ENCODE results near the gene MTARC2. TPM values are rescaled to one million over a fixed set of nuclear protein-coding genes. Genes with fewer than 3 reads are reported as not detected.

Gene MTARC2
- 1 to 10 TPM; 1.5 to 6.7 (median 6.1) TPM for total RNA-seq

GRCh38 chr1:220748089-220748934, at the start of gene MTARC2:
MTARC2 (plus strand) TSS chr1:220748322; CDS start chr1:220748532, 210 bp downstream.
- 0 to 3% methylated on average over 13 to 33 of the region's 77 CpGs for WGBS, 2 donors
- Histone ChIP-seq H3K36me3 (no peaks in the 10 kb centered on the region), H3K27ac (peak within 1 kb of the TSS; percentile 81 to 93 (median 88)), H3K4me3 (peak within 1 kb of the TSS; percentile 69 to 85 (median 74)), H3K9me3 (no peaks in the 10 kb centered on the region), H3K4me1 (peaks cover 14 to 48% (median 15%) of the 10 kb centered on the region in 3 donors), H3K27me3 (peaks cover 0 to 4% (median 0%) of the 10 kb centered on the region in 4 donors)
- intact Hi-C loops (cut with DNase I), result no loop called here
- peak; percentile 17 for DNase-seq
- TF ChIP-seq, protein P1, sequence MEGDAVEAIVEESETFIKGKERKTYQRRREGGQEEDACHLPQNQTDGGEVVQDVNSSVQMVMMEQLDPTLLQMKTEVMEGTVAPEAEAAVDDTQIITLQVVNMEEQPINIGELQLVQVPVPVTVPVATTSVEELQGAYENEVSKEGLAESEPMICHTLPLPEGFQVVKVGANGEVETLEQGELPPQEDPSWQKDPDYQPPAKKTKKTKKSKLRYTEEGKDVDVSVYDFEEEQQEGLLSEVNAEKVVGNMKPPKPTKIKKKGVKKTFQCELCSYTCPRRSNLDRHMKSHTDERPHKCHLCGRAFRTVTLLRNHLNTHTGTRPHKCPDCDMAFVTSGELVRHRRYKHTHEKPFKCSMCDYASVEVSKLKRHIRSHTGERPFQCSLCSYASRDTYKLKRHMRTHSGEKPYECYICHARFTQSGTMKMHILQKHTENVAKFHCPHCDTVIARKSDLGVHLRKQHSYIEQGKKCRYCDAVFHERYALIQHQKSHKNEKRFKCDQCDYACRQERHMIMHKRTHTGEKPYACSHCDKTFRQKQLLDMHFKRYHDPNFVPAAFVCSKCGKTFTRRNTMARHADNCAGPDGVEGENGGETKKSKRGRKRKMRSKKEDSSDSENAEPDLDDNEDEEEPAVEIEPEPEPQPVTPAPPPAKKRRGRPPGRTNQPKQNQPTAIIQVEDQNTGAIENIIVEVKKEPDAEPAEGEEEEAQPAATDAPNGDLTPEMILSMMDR (IDR thresholded peaks at IDR 0.05), result peak in 2 of 6 experiments; percentile 2 to 3
- peak in 2 of 4 donors; percentile 69 to 81 for TF ChIP-seq POLR2A (IDR thresholded peaks at IDR 0.05)

GRCh38 chr1:220698607-220699016, 49.5 kb upstream of the MTARC2 start:
- TF ChIP-seq POLR2A (IDR thresholded peaks at IDR 0.05), result no peak
- TF ChIP-seq, protein P1 (IDR thresholded peaks at IDR 0.05), result no peak
- Histone ChIP-seq H3K4me1 (peaks cover 0 to 17% (median 3%) of the 10 kb centered on the region in 3 donors), H3K36me3 (no peaks in the 10 kb centered on the region), H3K27me3 (peaks cover 0 to 34% (median 0%) of the 10 kb centered on the region in 4 donors), H3K4me3 (no peak overlapping the region), H3K9me3 (no peaks in the 10 kb centered on the region), H3K27ac (no peak overlapping the region)
- no peak for DNase-seq
- intact Hi-C loops (cut with DNase I), result loop anchor here (10.0 kb wide), 1 partner anchor 76 kb away; no protein-coding TSS in a partner anchor
- WGBS, 2 donors, result 82 to 92% methylated on average over 5 of the region's 5 CpGs

DNA sequence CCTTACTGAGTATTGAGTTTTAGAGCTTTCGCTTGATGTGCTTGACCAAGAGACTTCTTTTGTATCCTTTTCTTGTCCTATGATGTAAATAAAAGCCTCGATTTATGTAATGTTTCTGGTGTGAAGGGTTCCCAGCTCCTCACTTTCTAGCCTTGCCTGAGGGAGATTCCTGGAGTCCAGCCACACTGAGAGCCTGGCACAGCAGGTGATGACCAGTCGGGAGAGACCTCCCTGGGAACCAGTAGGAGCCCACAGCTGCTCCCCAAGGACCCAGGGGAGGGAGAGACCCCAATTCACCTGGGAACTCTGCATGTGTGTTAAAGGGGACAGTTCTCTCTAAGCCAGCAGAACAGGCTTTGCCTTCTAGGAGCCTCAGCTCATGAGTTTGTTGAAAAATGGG, 49.1 kb upstream of the MTARC2 start:
- no peaks in the 10 kb centered on the region for H3K36me3 ChIP-seq
- DNase-seq, result no peak
- TF ChIP-seq, protein P1 (IDR thresholded peaks at IDR 0.05), result no peak
- no peak for TF ChIP-seq POLR2A (IDR thresholded peaks at IDR 0.05)
- no peak overlapping the region for H3K4me3 ChIP-seq
- intact Hi-C loops (cut with DNase I), result loop anchor here (10.0 kb wide), 1 partner anchor 76 kb away; no protein-coding TSS in a partner anchor
- H3K9me3 ChIP-seq, result no peaks in the 10 kb centered on the region
- peaks cover 0 to 17% (median 3%) of the 10 kb centered on the region in 3 donors for H3K4me1 ChIP-seq
- peaks cover 0 to 36% (median 0%) of the 10 kb centered on the region in 4 donors for H3K27me3 ChIP-seq
- no peak overlapping the region for H3K27ac ChIP-seq
- 85 to 100% methylated on average over 2 of the region's 3 CpGs for WGBS, 2 donors

- Histone ChIP-seq H3K4me1 (peaks cover 0 to 17% (median 3%) of the 10 kb centered on the region in 3 donors), H3K36me3 (no peaks in the 10 kb centered on the region), H3K27me3 (peaks cover 0 to 48% (median 0%) of the 10 kb centered on the region in 4 donors), H3K9me3 (no peaks in the 10 kb centered on the region), H3K4me3 (no peak overlapping the region), H3K27ac (no peak overlapping the region)
- 11 to 34% methylated on average over 2 of the region's 2 CpGs for WGBS, 2 donors
- intact Hi-C loops (cut with DNase I), result no loop called here
- no peak for DNase-seq
- TF ChIP-seq, protein P1 (IDR thresholded peaks at IDR 0.05), result no peak
- TF ChIP-seq POLR2A (IDR thresholded peaks at IDR 0.05), result no peak
Measured at GRCh38 chr1:220700556-220701179, 47.5 kb upstream of the MTARC2 start.

DNA sequence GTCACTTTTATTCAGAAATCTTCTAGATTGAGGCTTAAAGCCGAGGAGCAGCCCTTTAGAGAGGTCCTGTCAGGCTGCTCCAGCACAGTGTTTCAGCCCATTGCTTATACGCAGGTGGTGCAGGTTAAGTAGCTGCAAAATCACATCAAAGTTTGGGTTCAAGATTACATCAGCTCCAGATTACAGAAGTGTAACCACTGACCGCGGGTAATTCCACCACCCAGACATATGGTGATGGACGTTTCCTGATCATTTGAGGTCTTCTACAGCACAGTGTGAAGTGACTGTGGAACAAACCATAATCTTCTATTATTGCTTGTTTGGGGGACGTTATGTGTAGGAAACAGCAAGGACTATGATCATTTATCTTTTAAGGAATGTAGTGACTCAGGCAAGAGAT, 46.1 kb upstream of the MTARC2 start:
- no peak for DNase-seq
- no peak overlapping the region for H3K4me3 ChIP-seq
- TF ChIP-seq, protein P1 (IDR thresholded peaks at IDR 0.05), result no peak
- no peak for TF ChIP-seq POLR2A (IDR thresholded peaks at IDR 0.05)
- no peaks in the 10 kb centered on the region for H3K36me3 ChIP-seq
- no peak overlapping the region for H3K27ac ChIP-seq
- no peaks in the 10 kb centered on the region for H3K9me3 ChIP-seq
- H3K27me3 ChIP-seq, result peaks cover 0 to 59% (median 0%) of the 10 kb centered on the region in 4 donors
- intact Hi-C loops (cut with DNase I), result no loop called here
- 68 to 75% methylated on average over 6 of the region's 6 CpGs for WGBS, 2 donors
- H3K4me1 ChIP-seq, result peaks cover 0 to 17% (median 3%) of the 10 kb centered on the region in 3 donors

All from esophagus squamous epithelium (tissue), 5 donors.